ENCODE results near the gene FKBP15. TPM values are rescaled to one million over a fixed set of nuclear protein-coding genes. Genes with fewer than 3 reads are reported as not detected.

Gene FKBP15
- polyA plus RNA-seq, 4 donors = 6.5 to 19.8 (median 9.5) TPM

- FAIRE-seq (no peak), DNase-seq (no peak)
- Histone ChIP-seq H3K4me3 (ENCODE audit: low read depth in 1 of 3, low read length in 3 of 3) (no peak overlapping the region), H3K27ac (ENCODE audit: low read depth in 1 of 3, low read length in 2 of 3) (no peak overlapping the region), H3K27me3 (ENCODE audit: control insufficient read depth in 3 of 3, insufficient read depth in 3 of 3, low read length in 3 of 3) (no peaks in the 10 kb centered on the region), H3K4me1 (ENCODE audit: control insufficient read depth in 3 of 3, insufficient read depth in 2 of 3, low read depth in 1 of 3, low read length in 2 of 3) (peaks cover 13 to 16% (median 14%) of the 10 kb centered on the region in 3 donors), H3K9me3 (ENCODE audit: control insufficient read depth in 2 of 2, insufficient read depth in 1 of 2, low read depth in 1 of 2, low read length in 1 of 2) (no peaks in the 10 kb centered on the region), H3K36me3 (ENCODE audit: control insufficient read depth in 3 of 3, insufficient read depth in 2 of 3, low read depth in 1 of 3, low read length in 3 of 3) (peaks cover 0 to 8% (median 0%) of the 10 kb centered on the region in 3 donors)
- 83 to 92% (median 87%) methylated on average over 2 of the region's 2 CpGs for WGBS, 3 donors
These were observed 2.9 kb upstream of the FKBP15 start for GRCh38 chr9:113223963-113224362.

- FAIRE-seq = no peak
These were observed 1.4 kb upstream of the FKBP15 start for GRCh38 chr9:113222482-113222841.

GRCh38 chr9:113221800-113222481, 864 bp upstream of the FKBP15 start:
- peak in 1 of 2 donors; percentile 90 for DNase-seq
- Histone ChIP-seq H3K4me1 (ENCODE audit: control insufficient read depth in 3 of 3, insufficient read depth in 2 of 3, low read depth in 1 of 3, low read length in 2 of 3) (peaks cover 7 to 14% (median 9%) of the 10 kb centered on the region in 3 donors), H3K4me3 (ENCODE audit: low read depth in 1 of 3, low read length in 3 of 3) (peak overlapping the region; percentile 60 to 94 (median 62)), H3K27me3 (ENCODE audit: control insufficient read depth in 3 of 3, insufficient read depth in 3 of 3, low read length in 3 of 3) (no peaks in the 10 kb centered on the region), H3K36me3 (ENCODE audit: control insufficient read depth in 3 of 3, insufficient read depth in 2 of 3, low read depth in 1 of 3, low read length in 3 of 3) (peaks cover 0 to 9% (median 0%) of the 10 kb centered on the region in 3 donors), H3K27ac (ENCODE audit: low read depth in 1 of 3, low read length in 2 of 3) (peak overlapping the region; percentile 84 to 95 (median 92)), H3K9me3 (ENCODE audit: control insufficient read depth in 2 of 2, insufficient read depth in 1 of 2, low read depth in 1 of 2, low read length in 1 of 2) (no peaks in the 10 kb centered on the region)
- no peak for FAIRE-seq
- 6 to 11% (median 8%) methylated on average over 20 of the region's 20 CpGs for WGBS, 3 donors

More at GRCh38 chr9:113222482-113222841, 1.4 kb upstream of the FKBP15 start:
- Histone ChIP-seq H3K36me3 (ENCODE audit: control insufficient read depth in 3 of 3, insufficient read depth in 2 of 3, low read depth in 1 of 3, low read length in 3 of 3) (peaks cover 0 to 10% (median 0%) of the 10 kb centered on the region in 3 donors), H3K4me1 (ENCODE audit: control insufficient read depth in 3 of 3, insufficient read depth in 2 of 3, low read depth in 1 of 3, low read length in 2 of 3) (peaks cover 7 to 14% (median 9%) of the 10 kb centered on the region in 3 donors), H3K27me3 (ENCODE audit: control insufficient read depth in 3 of 3, insufficient read depth in 3 of 3, low read length in 3 of 3) (no peaks in the 10 kb centered on the region), H3K4me3 (ENCODE audit: low read depth in 1 of 3, low read length in 3 of 3) (peak overlapping the region in 2 of 3 donors; percentile 62 to 94), H3K9me3 (ENCODE audit: control insufficient read depth in 2 of 2, insufficient read depth in 1 of 2, low read depth in 1 of 2, low read length in 1 of 2) (no peaks in the 10 kb centered on the region), H3K27ac (ENCODE audit: low read depth in 1 of 3, low read length in 2 of 3) (peak overlapping the region; percentile 84 to 95 (median 92))
- WGBS, 3 donors = 16 to 43% (median 28%) methylated on average over 5 of the region's 5 CpGs
- DNase-seq = peak; percentile 82 to 94

- H3K36me3 ChIP-seq (ENCODE audit: control insufficient read depth in 3 of 3, insufficient read depth in 2 of 3, low read depth in 1 of 3, low read length in 3 of 3) = peaks cover 0 to 6% (median 0%) of the 10 kb centered on the region in 3 donors
- FAIRE-seq (no peak), DNase-seq (peak in 1 of 2 donors; percentile 28)
- no peaks in the 10 kb centered on the region for H3K27me3 ChIP-seq (ENCODE audit: control insufficient read depth in 3 of 3, insufficient read depth in 3 of 3, low read length in 3 of 3)
- H3K4me1 ChIP-seq (ENCODE audit: control insufficient read depth in 3 of 3, insufficient read depth in 2 of 3, low read depth in 1 of 3, low read length in 2 of 3) = peaks cover 7 to 14% (median 11%) of the 10 kb centered on the region in 3 donors
- H3K9me3 ChIP-seq (ENCODE audit: control insufficient read depth in 2 of 2, insufficient read depth in 1 of 2, low read depth in 1 of 2, low read length in 1 of 2) = no peaks in the 10 kb centered on the region
- H3K27ac ChIP-seq (ENCODE audit: low read depth in 1 of 3, low read length in 2 of 3) = peak overlapping the region; percentile 67 to 87 (median 68)
- WGBS, 3 donors = 1 to 4% (median 4%) methylated on average over 11 of the region's 11 CpGs
- H3K4me3 ChIP-seq (ENCODE audit: low read depth in 1 of 3, low read length in 3 of 3) = peak overlapping the region; percentile 52 to 94 (median 71)
These were observed 542 bp downstream of the FKBP15 start for GRCh38 chr9:113220467-113221002.

- H3K27ac ChIP-seq (ENCODE audit: low read depth in 1 of 3, low read length in 2 of 3) = peak overlapping the region in 1 of 3 donors; percentile 36
- H3K27me3 ChIP-seq (ENCODE audit: control insufficient read depth in 3 of 3, insufficient read depth in 3 of 3, low read length in 3 of 3) = no peaks in the 10 kb centered on the region
- peaks cover 0 to 6% (median 0%) of the 10 kb centered on the region in 3 donors for H3K36me3 ChIP-seq (ENCODE audit: control insufficient read depth in 3 of 3, insufficient read depth in 2 of 3, low read depth in 1 of 3, low read length in 3 of 3)
- peak overlapping the region in 2 of 3 donors; percentile 71 to 94 for H3K4me3 ChIP-seq (ENCODE audit: low read depth in 1 of 3, low read length in 3 of 3)
- WGBS, 3 donors = 8 to 30% (median 13%) methylated on average over 1 of the region's 1 CpG
- peaks cover 7 to 14% (median 11%) of the 10 kb centered on the region in 3 donors for H3K4me1 ChIP-seq (ENCODE audit: control insufficient read depth in 3 of 3, insufficient read depth in 2 of 3, low read depth in 1 of 3, low read length in 2 of 3)
- no peak for DNase-seq
- H3K9me3 ChIP-seq (ENCODE audit: control insufficient read depth in 2 of 2, insufficient read depth in 1 of 2, low read depth in 1 of 2, low read length in 1 of 2) = no peaks in the 10 kb centered on the region
- FAIRE-seq = no peak
These were observed 1.1 kb downstream of the FKBP15 start for GRCh38 chr9:113219969-113220368.

GRCh38 chr9:113219186-113219936, 1.7 kb downstream of the FKBP15 start:
- Histone ChIP-seq H3K9me3 (ENCODE audit: control insufficient read depth in 2 of 2, insufficient read depth in 1 of 2, low read depth in 1 of 2, low read length in 1 of 2) (no peaks in the 10 kb centered on the region), H3K27me3 (ENCODE audit: control insufficient read depth in 3 of 3, insufficient read depth in 3 of 3, low read length in 3 of 3) (no peaks in the 10 kb centered on the region), H3K27ac (ENCODE audit: low read depth in 1 of 3, low read length in 2 of 3) (peak overlapping the region in 2 of 3 donors; percentile 20 to 36), H3K36me3 (ENCODE audit: control insufficient read depth in 3 of 3, insufficient read depth in 2 of 3, low read depth in 1 of 3, low read length in 3 of 3) (peaks cover 0 to 3% (median 0%) of the 10 kb centered on the region in 3 donors), H3K4me3 (ENCODE audit: low read depth in 1 of 3, low read length in 3 of 3) (peak overlapping the region in 1 of 3 donors; percentile 11), H3K4me1 (ENCODE audit: control insufficient read depth in 3 of 3, insufficient read depth in 2 of 3, low read depth in 1 of 3, low read length in 2 of 3) (peaks cover 7 to 14% (median 11%) of the 10 kb centered on the region in 3 donors)
- WGBS, 3 donors = 48 to 75% (median 60%) methylated on average over 3 of the region's 3 CpGs
- DNase-seq (no peak), FAIRE-seq (no peak)

GRCh38 chr9:113216406-113216805, 4.7 kb downstream of the FKBP15 start:
- WGBS, 3 donors = 77 to 85% (median 79%) methylated on average over 3 of the region's 3 CpGs

GRCh38 chr9:113215132-113215531, 5.9 kb downstream of the FKBP15 start:
- FAIRE-seq (no peak), DNase-seq (peak; percentile 65 to 90)
- 13 to 44% (median 39%) methylated on average over 3 of the region's 3 CpGs for WGBS, 3 donors
- peaks cover 0 to 8% (median 7%) of the 10 kb centered on the region in 3 donors for H3K4me1 ChIP-seq (ENCODE audit: control insufficient read depth in 3 of 3, insufficient read depth in 2 of 3, low read depth in 1 of 3, low read length in 2 of 3)
- H3K9me3 ChIP-seq (ENCODE audit: control insufficient read depth in 2 of 2, insufficient read depth in 1 of 2, low read depth in 1 of 2, low read length in 1 of 2) = no peaks in the 10 kb centered on the region
- no peaks in the 10 kb centered on the region for H3K27me3 ChIP-seq (ENCODE audit: control insufficient read depth in 3 of 3, insufficient read depth in 3 of 3, low read length in 3 of 3)
- no peak overlapping the region for H3K4me3 ChIP-seq (ENCODE audit: low read depth in 1 of 3, low read length in 3 of 3)
- H3K36me3 ChIP-seq (ENCODE audit: control insufficient read depth in 3 of 3, insufficient read depth in 2 of 3, low read depth in 1 of 3, low read length in 3 of 3) = peaks cover 0 to 14% (median 2%) of the 10 kb centered on the region in 3 donors
- no peak overlapping the region for H3K27ac ChIP-seq (ENCODE audit: low read depth in 1 of 3, low read length in 2 of 3)

More at GRCh38 chr9:113216406-113216805, 4.7 kb downstream of the FKBP15 start:
- Histone ChIP-seq H3K27me3 (ENCODE audit: control insufficient read depth in 3 of 3, insufficient read depth in 3 of 3, low read length in 3 of 3) (no peaks in the 10 kb centered on the region), H3K4me1 (ENCODE audit: control insufficient read depth in 3 of 3, insufficient read depth in 2 of 3, low read depth in 1 of 3, low read length in 2 of 3) (peaks cover 0 to 10% (median 9%) of the 10 kb centered on the region in 3 donors), H3K9me3 (ENCODE audit: control insufficient read depth in 2 of 2, insufficient read depth in 1 of 2, low read depth in 1 of 2, low read length in 1 of 2) (no peaks in the 10 kb centered on the region), H3K4me3 (ENCODE audit: low read depth in 1 of 3, low read length in 3 of 3) (no peak overlapping the region), H3K36me3 (ENCODE audit: control insufficient read depth in 3 of 3, insufficient read depth in 2 of 3, low read depth in 1 of 3, low read length in 3 of 3) (peaks cover 0 to 3% (median 2%) of the 10 kb centered on the region in 3 donors), H3K27ac (ENCODE audit: low read depth in 1 of 3, low read length in 2 of 3) (no peak overlapping the region)
- DNase-seq (no peak), FAIRE-seq (no peak)

All from small intestine (tissue), 7 donors.